GM13977 (cell line): ENCODE data around the gene PUM2.
"Not testable (repeated sequence)": the region's sequence is repeated elsewhere in the genome, so short reads cannot be mapped to it uniquely, and the experiment has no call there.

Experiments used
- DNase-seq: peaks from one replicate; pipeline ENCODE4 v3.0.0; 2012; ENCODE audit warnings: low spot score
- CTCF ChIP-seq: IDR thresholded peaks from 2 replicates; pipeline ENCODE4 v1.5.1; 2012; ENCODE audit warnings: mild to moderate bottlenecking, control low read depth; ENCODE audit not compliant: insufficient read depth; ENCODE audit errors: extremely low read depth, missing control alignments
- in situ Hi-C: fragments of 300-500 bp; cut with MboI; formaldehyde crosslinking; loops from one replicate; pipeline ENCODE4 v1.12.0; 2022; ENCODE audit warnings: low sequenced_read_pairs, low pct_unique_long_range_greater_than_20kb, mixed read lengths, inconsistent platforms; ENCODE audit not compliant: unreplicated experiment

PUM2 gene

GRCh38 chr2:20235655-20236305, 114.9 kb downstream of the PUM2 start:
- no peak for DNase-seq
- in situ Hi-C loops = no loop called here
- no peak for TF ChIP-seq CTCF

GRCh38 chr2:20234597-20234996, 116.0 kb downstream of the PUM2 start:
- DNase-seq, in situ Hi-C loops: not testable (repeated sequence)

- DNase-seq = no peak
- no peak for TF ChIP-seq CTCF
- in situ Hi-C loops = no loop called here
Observed at GRCh38 chr2:20232837-20233207, 117.8 kb downstream of the PUM2 start.

GRCh38 chr2:20231598-20232026, 119.0 kb downstream of the PUM2 start:
- DNase-seq = no peak
- in situ Hi-C loops = no loop called here
- no peak for TF ChIP-seq CTCF

- no peak for DNase-seq
- in situ Hi-C loops = no loop called here
- TF ChIP-seq CTCF = no peak
Observed at GRCh38 chr2:20231159-20231558, 119.5 kb downstream of the PUM2 start.

- in situ Hi-C loops = no loop called here
- no peak for TF ChIP-seq CTCF
- DNase-seq = no peak
Observed at GRCh38 chr2:20230114-20230425, 120.6 kb downstream of the PUM2 start.

GRCh38 chr2:20229322-20230113, 121.1 kb downstream of the PUM2 start:
- in situ Hi-C loops = no loop called here
- no peak for TF ChIP-seq CTCF
- DNase-seq = no peak
